Measurements from ENCODE around the gene TTYH2.

GRCh38 chr17:74251569-74251968, 38.2 kb downstream of the TTYH2 start:
- TF ChIP-seq CTCF (IDR thresholded peaks at IDR 0.05) (no peak), POLR2A (IDR thresholded peaks at IDR 0.05) (no peak)

Measured in vagina (tissue), 2 donors.